ENCODE data around the gene RASA4B.
A peak's percentile ranks its signal among the peaks of the same experiment; 100 is the strongest.
"Not testable (repeated sequence)": the region's sequence is repeated elsewhere in the genome, so short reads cannot be mapped to it uniquely, and the experiment has no call there.

The RASA4B gene

DNA sequence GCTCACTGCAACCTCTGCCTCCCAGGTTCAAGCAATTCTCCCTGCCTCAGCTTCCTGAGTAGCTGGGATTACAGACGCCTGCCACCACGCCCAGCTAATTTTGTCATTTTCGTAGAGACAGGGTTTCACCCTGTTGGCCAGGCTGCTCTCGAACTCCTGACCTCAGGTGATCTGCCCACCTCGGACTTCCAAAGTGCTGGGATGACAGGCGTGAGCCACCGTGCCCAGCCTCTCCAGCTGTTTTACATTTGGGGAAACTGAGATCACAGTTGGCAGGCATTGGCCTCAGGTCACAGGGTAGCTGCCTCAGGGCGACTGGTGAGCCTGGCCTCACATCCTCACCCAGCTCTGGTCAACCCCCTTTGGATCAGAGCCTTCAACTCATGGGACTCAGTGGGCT lies 7.0 kb downstream of the RASA4B start:
- H3K27ac ChIP-seq (ENCODE audit: poor library complexity, severe bottlenecking); H3K4me3 ChIP-seq (ENCODE audit: severe bottlenecking); H3K4me1 ChIP-seq (ENCODE audit: insufficient read depth, poor library complexity, severe bottlenecking); H3K27me3 ChIP-seq (ENCODE audit: insufficient read depth, poor library complexity, severe bottlenecking); ATAC-seq (ENCODE audit: low read depth); H3K9me3 ChIP-seq (ENCODE audit: severe bottlenecking); H3K36me3 ChIP-seq (ENCODE audit: low read depth): not testable (repeated sequence)
- peak; percentile 2 for DNase-seq (ENCODE audit: low spot score)

GRCh38 chr7:102507410-102508088 lies 10.0 kb downstream of the RASA4B start:
- H3K36me3 ChIP-seq (ENCODE audit: low read depth); H3K27me3 ChIP-seq (ENCODE audit: insufficient read depth, poor library complexity, severe bottlenecking); H3K9me3 ChIP-seq (ENCODE audit: severe bottlenecking); H3K4me3 ChIP-seq (ENCODE audit: severe bottlenecking); H3K27ac ChIP-seq (ENCODE audit: poor library complexity, severe bottlenecking); H3K4me1 ChIP-seq (ENCODE audit: insufficient read depth, poor library complexity, severe bottlenecking); ATAC-seq (ENCODE audit: low read depth): not testable (repeated sequence)
- DNase-seq (ENCODE audit: low spot score), result peak; percentile 32

DNA sequence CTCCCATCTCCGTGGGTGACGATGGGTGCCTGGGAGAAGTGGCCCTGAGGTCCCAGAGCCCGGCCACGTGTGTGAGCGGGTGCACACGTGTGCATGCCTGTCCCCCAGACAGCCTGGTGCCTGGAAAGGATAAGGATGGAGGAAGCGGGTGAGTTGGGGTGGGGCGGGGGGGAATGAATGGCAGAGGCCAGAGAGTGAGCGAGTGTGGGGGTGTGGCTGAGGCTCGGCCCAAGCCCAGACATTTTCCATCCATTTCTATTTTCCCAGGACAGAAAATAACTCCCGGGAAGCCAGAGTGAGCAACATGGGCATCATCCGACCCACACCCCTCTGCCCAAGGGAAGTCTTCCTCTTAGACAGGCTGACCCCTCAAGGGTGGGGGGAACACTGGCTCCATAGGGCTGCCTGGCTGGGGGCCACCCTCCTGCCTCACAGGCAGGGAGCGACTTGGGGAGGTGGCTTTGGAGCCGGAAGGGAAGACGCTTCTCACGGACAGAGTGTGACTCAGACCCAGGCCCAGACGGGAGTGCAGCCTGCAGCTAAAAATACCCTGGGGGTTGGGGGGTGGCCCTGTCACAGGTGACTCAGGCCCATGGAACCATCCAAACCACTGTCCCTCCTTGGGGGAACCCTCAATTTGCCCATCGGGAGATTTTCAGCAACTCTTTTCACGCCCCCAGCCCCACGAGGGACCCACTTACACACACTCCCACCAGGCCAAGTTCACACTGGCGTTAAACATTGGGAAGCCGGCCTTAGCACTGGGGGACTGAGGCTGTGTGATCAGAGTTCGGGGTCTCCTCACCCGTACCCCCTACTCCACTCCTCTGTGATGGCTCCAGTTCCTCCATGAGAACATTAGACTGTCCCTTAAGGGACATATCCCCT lies 12.0 kb downstream of the RASA4B start:
- ATAC-seq (ENCODE audit: low read depth) (peak; percentile 91), DNase-seq (ENCODE audit: low spot score) (peak; percentile 27)
- not testable (repeated sequence) for H3K27ac ChIP-seq (ENCODE audit: poor library complexity, severe bottlenecking)

GRCh38 chr7:102503141-102503540 lies 14.4 kb downstream of the RASA4B start:
- H3K36me3 ChIP-seq (ENCODE audit: low read depth); DNase-seq (ENCODE audit: low spot score); H3K4me3 ChIP-seq (ENCODE audit: severe bottlenecking); H3K4me1 ChIP-seq (ENCODE audit: insufficient read depth, poor library complexity, severe bottlenecking); H3K27me3 ChIP-seq (ENCODE audit: insufficient read depth, poor library complexity, severe bottlenecking); H3K27ac ChIP-seq (ENCODE audit: poor library complexity, severe bottlenecking); ATAC-seq (ENCODE audit: low read depth); H3K9me3 ChIP-seq (ENCODE audit: severe bottlenecking): not testable (repeated sequence)

More for the DNA sequence above, 12.0 kb downstream of the RASA4B start:
- not testable (repeated sequence) for H3K27me3 ChIP-seq (ENCODE audit: insufficient read depth, poor library complexity, severe bottlenecking); H3K36me3 ChIP-seq (ENCODE audit: low read depth); H3K4me1 ChIP-seq (ENCODE audit: insufficient read depth, poor library complexity, severe bottlenecking); H3K9me3 ChIP-seq (ENCODE audit: severe bottlenecking); H3K4me3 ChIP-seq (ENCODE audit: severe bottlenecking)

DNA sequence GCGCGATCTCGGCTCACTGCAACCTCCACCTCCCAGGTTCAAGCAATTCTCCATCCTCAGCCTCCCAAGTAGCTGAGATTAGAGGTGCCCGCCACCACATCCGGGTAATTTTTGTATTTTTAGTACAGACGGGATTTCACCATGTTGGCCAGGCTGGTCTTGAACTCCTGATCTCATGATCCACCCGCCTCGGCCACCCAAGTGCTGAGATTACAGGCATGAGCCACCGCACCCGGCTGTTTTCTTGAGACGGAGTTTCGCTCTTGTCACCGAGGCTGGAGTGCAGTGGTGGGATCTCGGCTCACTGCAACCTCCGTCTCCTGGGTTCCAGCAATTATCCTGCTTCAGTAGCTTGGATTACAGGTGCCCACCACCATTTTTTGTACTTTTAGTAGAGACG lies 19.3 kb downstream of the RASA4B start:
- not testable (repeated sequence) for ATAC-seq (ENCODE audit: low read depth); H3K27me3 ChIP-seq (ENCODE audit: insufficient read depth, poor library complexity, severe bottlenecking); H3K36me3 ChIP-seq (ENCODE audit: low read depth); H3K4me3 ChIP-seq (ENCODE audit: severe bottlenecking); DNase-seq (ENCODE audit: low spot score); H3K9me3 ChIP-seq (ENCODE audit: severe bottlenecking); H3K27ac ChIP-seq (ENCODE audit: poor library complexity, severe bottlenecking); H3K4me1 ChIP-seq (ENCODE audit: insufficient read depth, poor library complexity, severe bottlenecking)

- H3K27ac ChIP-seq (ENCODE audit: poor library complexity, severe bottlenecking); H3K4me1 ChIP-seq (ENCODE audit: insufficient read depth, poor library complexity, severe bottlenecking); DNase-seq (ENCODE audit: low spot score); ATAC-seq (ENCODE audit: low read depth); H3K9me3 ChIP-seq (ENCODE audit: severe bottlenecking); H3K4me3 ChIP-seq (ENCODE audit: severe bottlenecking); H3K27me3 ChIP-seq (ENCODE audit: insufficient read depth, poor library complexity, severe bottlenecking); H3K36me3 ChIP-seq (ENCODE audit: low read depth): not testable (repeated sequence)
Measured at GRCh38 chr7:102497308-102497707, 20.3 kb downstream of the RASA4B start.

- H3K27me3 ChIP-seq (ENCODE audit: insufficient read depth, poor library complexity, severe bottlenecking); DNase-seq (ENCODE audit: low spot score); H3K4me1 ChIP-seq (ENCODE audit: insufficient read depth, poor library complexity, severe bottlenecking); H3K27ac ChIP-seq (ENCODE audit: poor library complexity, severe bottlenecking); H3K4me3 ChIP-seq (ENCODE audit: severe bottlenecking); H3K36me3 ChIP-seq (ENCODE audit: low read depth); H3K9me3 ChIP-seq (ENCODE audit: severe bottlenecking); ATAC-seq (ENCODE audit: low read depth): not testable (repeated sequence)
Measured at GRCh38 chr7:102496861-102497260, 20.7 kb downstream of the RASA4B start.

DNA sequence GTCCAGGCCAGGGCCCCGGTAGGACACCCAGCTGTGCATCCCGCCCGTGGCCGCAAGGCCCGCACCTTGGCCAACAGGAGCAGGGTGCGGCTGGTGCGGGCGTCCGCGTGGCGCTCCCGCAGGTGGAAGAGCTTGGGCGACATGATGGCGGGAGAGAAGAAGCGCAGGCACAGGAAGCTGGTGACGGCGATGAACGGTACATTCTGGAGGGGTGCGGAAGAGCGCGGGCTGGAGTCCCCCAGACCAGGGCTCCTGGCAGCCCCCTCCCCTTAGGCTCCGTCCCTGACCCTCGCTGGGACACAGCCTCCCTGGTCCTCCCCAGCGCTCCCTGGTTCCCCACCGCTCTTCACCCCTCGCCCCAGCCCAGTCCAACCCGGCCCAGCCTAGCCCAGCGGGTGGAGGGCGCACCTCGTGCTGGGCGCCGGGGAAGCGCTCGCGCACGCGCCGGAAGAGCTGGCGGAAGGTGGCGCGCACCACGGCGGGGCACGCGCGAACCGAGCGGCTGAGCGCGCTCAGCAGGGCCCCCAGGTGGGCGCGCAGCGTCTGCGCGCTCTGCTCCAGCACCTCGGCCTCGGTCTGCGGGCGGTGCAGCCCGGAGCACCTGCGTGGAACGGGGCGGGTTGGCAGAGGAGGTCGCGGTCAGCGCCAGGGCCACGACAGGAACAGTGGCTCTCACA lies 23.0 kb downstream of the RASA4B start:
- not testable (repeated sequence) for H3K4me3 ChIP-seq (ENCODE audit: severe bottlenecking); DNase-seq (ENCODE audit: low spot score); H3K27me3 ChIP-seq (ENCODE audit: insufficient read depth, poor library complexity, severe bottlenecking); H3K27ac ChIP-seq (ENCODE audit: poor library complexity, severe bottlenecking); H3K9me3 ChIP-seq (ENCODE audit: severe bottlenecking); H3K4me1 ChIP-seq (ENCODE audit: insufficient read depth, poor library complexity, severe bottlenecking); H3K36me3 ChIP-seq (ENCODE audit: low read depth)
- ATAC-seq (ENCODE audit: low read depth), result peak; percentile 29

DNA sequence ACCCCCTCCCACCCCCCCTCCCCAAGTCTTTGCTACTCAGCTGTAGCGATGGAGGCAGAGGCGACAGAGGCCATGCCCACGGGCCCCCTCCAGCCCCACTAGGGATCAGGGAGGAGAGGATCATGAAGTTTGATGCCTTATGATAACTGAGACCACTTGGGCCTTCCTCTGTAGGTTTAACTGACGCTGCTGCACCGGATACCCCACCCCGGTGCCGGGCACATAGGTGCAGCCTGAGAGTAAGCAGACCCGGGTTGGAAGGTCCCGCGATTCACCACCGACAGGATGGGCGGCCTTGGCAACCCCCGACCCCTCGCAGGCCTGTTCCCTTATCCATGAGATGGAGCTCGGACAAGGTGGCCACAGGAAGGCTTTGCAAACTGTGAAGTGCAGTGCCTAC lies 23.6 kb downstream of the RASA4B start:
- not testable (repeated sequence) for H3K36me3 ChIP-seq (ENCODE audit: low read depth); H3K9me3 ChIP-seq (ENCODE audit: severe bottlenecking); ATAC-seq (ENCODE audit: low read depth); H3K27ac ChIP-seq (ENCODE audit: poor library complexity, severe bottlenecking); H3K27me3 ChIP-seq (ENCODE audit: insufficient read depth, poor library complexity, severe bottlenecking); H3K4me3 ChIP-seq (ENCODE audit: severe bottlenecking); H3K4me1 ChIP-seq (ENCODE audit: insufficient read depth, poor library complexity, severe bottlenecking); DNase-seq (ENCODE audit: low spot score)

- not testable (repeated sequence) for H3K27me3 ChIP-seq (ENCODE audit: insufficient read depth, poor library complexity, severe bottlenecking); H3K4me3 ChIP-seq (ENCODE audit: severe bottlenecking); H3K27ac ChIP-seq (ENCODE audit: poor library complexity, severe bottlenecking); H3K4me1 ChIP-seq (ENCODE audit: insufficient read depth, poor library complexity, severe bottlenecking); DNase-seq (ENCODE audit: low spot score); H3K9me3 ChIP-seq (ENCODE audit: severe bottlenecking); H3K36me3 ChIP-seq (ENCODE audit: low read depth)
- ATAC-seq (ENCODE audit: low read depth), result peak; percentile 26
Measured at GRCh38 chr7:102493220-102493935, 24.2 kb downstream of the RASA4B start.
